Measurements from ENCODE around the gene KIF6.

- TF ChIP-seq JUN (IDR thresholded peaks at IDR 0.05; ENCODE audit: low read depth, low read length): no peak
- no peak for TF ChIP-seq CTCF (IDR thresholded peaks at IDR 0.05; ENCODE audit: control extremely low read depth in 1 of 3, insufficient read depth in 1 of 3, low read depth in 1 of 3, low read length in 3 of 3)
- TF ChIP-seq RNF2 (IDR thresholded peaks at IDR 0.05; ENCODE audit: borderline replicate concordance, low read depth, low read length, missing control alignments, poor library complexity, severe bottlenecking): no peak
- TF ChIP-seq POLR2A (IDR thresholded peaks at IDR 0.05; ENCODE audit: control extremely low read depth in 1 of 2, low read depth in 2 of 2, low read length in 2 of 2): no peak
- TF ChIP-seq, protein P1, sequence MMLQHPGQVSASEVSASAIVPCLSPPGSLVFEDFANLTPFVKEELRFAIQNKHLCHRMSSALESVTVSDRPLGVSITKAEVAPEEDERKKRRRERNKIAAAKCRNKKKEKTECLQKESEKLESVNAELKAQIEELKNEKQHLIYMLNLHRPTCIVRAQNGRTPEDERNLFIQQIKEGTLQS (IDR thresholded peaks at IDR 0.05; ENCODE audit: insufficient read depth, low read depth, low read length): no peak
These were observed 359.7 kb downstream of the KIF6 start for GRCh38 chr6:39365281-39366074.

Measured in H1 (cell line).